Hematopoietic multipotent progenitor cell treated with erythropoietin and hydrocortisone succinate and interleukin-3 and kit ligand, for 4 days (in vitro differentiated cells): ENCODE measurements around the gene ITGB5.

Source experiments
- DNase-seq: peaks from one replicate; pipeline ENCODE4 v3.0.0-alpha.2; 2015

ITGB5 gene

GRCh38 chr3:124895756-124896155, 8.6 kb upstream of the ITGB5 start:
- DNase-seq = no peak

- DNase-seq = no peak
These were observed 6.4 kb upstream of the ITGB5 start for GRCh38 chr3:124893526-124893925.

GRCh38 chr3:124890573-124891190, 3.5 kb upstream of the ITGB5 start:
- no peak for DNase-seq

- DNase-seq = no peak
These were observed 1.6 kb upstream of the ITGB5 start for GRCh38 chr3:124888482-124889441.

- no peak for DNase-seq
These were observed 750 bp upstream of the ITGB5 start for GRCh38 chr3:124887932-124888298.

- peak; percentile 15 for DNase-seq
These were observed 753 bp downstream of the ITGB5 start for GRCh38 chr3:124886168-124887056.

GRCh38 chr3:124885466-124886167, 1.5 kb downstream of the ITGB5 start:
- DNase-seq = no peak

- DNase-seq = no peak
These were observed 2.6 kb downstream of the ITGB5 start for GRCh38 chr3:124884474-124885101.

GRCh38 chr3:124883766-124884473, 3.2 kb downstream of the ITGB5 start:
- DNase-seq = no peak

- DNase-seq = no peak
These were observed 4.1 kb downstream of the ITGB5 start for GRCh38 chr3:124882816-124883747.

GRCh38 chr3:124881976-124882697, 5.0 kb downstream of the ITGB5 start:
- DNase-seq = no peak

- no peak for DNase-seq
These were observed 7.9 kb downstream of the ITGB5 start for GRCh38 chr3:124879337-124879680.

GRCh38 chr3:124878561-124879336, 8.4 kb downstream of the ITGB5 start:
- DNase-seq = peak; percentile 86

GRCh38 chr3:124877674-124878073, 9.5 kb downstream of the ITGB5 start:
- DNase-seq = no peak

GRCh38 chr3:124876401-124876878, 10.7 kb downstream of the ITGB5 start:
- peak; percentile 81 for DNase-seq

- DNase-seq = no peak
These were observed 13.9 kb downstream of the ITGB5 start for GRCh38 chr3:124873226-124873625.

GRCh38 chr3:124867511-124867910, 19.7 kb downstream of the ITGB5 start:
- DNase-seq = no peak

GRCh38 chr3:124862006-124862405, 25.2 kb downstream of the ITGB5 start:
- DNase-seq = no peak

GRCh38 chr3:124861041-124861440, 26.1 kb downstream of the ITGB5 start:
- no peak for DNase-seq
